Common myeloid progenitor, CD34-positive (primary cell): Measurements from ENCODE around the gene PLEKHA6.

Experiments
- CTCF ChIA-PET: fragments of 350-600 bp; sonication (Branson Sonifier 250); formaldehyde crosslinking; loops from one replicate; lab custom pipeline; 2021; ENCODE audit warnings: antibody characterized with exemption; lab: Charles Lee
- POLR2A ChIA-PET: fragments of 350-600 bp; sonication (Branson Sonifier 250); formaldehyde crosslinking; loops from one replicate; lab custom pipeline; 2021; ENCODE audit warnings: antibody characterized with exemption; lab: Charles Lee
- DNase-seq, 3 donors: peaks; one replicate each; pipeline versions ENCODE4 v3.0.0 to v3.0.0-alpha.2; 2013
- H3K27ac ChIP-seq, 2 experiments: 1 replicate in 1 of 2; 2 replicates in 1 of 2; pipeline ENCODE4 v1.7.0; 2013; ENCODE audit warnings: inconsistent platforms in 2 of 2, low read length in 2 of 2, mild to moderate bottlenecking in 2 of 2, low read depth in 1 of 2, moderate library complexity in 1 of 2; ENCODE audit not compliant: severe bottlenecking in 2 of 2, insufficient read depth in 1 of 2, poor library complexity in 1 of 2
- H3K27me3 ChIP-seq, 5 experiments: replicated peaks in 2 of 5; 1 replicate in 3 of 5; 2 replicates in 2 of 5; pipeline versions ENCODE4 v1.6.1 to v1.7.0; 2013; ENCODE audit warnings: low read length in 4 of 5, mild to moderate bottlenecking in 2 of 5, moderate library complexity in 2 of 5, inconsistent platforms in 1 of 5; ENCODE audit not compliant: insufficient read depth in 5 of 5, control insufficient read depth in 4 of 5
- H3K36me3 ChIP-seq, 4 experiments: 1 replicate in 2 of 4; 2 replicates in 2 of 4; pipeline versions ENCODE4 v1.6.1 to v1.7.0; 2013; ENCODE audit warnings: low read length in 3 of 4, control low read depth in 1 of 4, mild to moderate bottlenecking in 1 of 4; ENCODE audit not compliant: control insufficient read depth in 4 of 4, insufficient read depth in 4 of 4
- H3K4me1 ChIP-seq, 4 experiments: 1 replicate in 3 of 4; 2 replicates in 1 of 4; pipeline versions ENCODE4 v1.6.1 to v1.7.1; 2013; ENCODE audit warnings: low read length in 3 of 4, mild to moderate bottlenecking in 3 of 4, control low read depth in 1 of 4, inconsistent platforms in 1 of 4, moderate library complexity in 1 of 4; ENCODE audit not compliant: control insufficient read depth in 4 of 4, insufficient read depth in 4 of 4; ENCODE audit errors: control extremely low read depth in 1 of 4
- H3K4me3 ChIP-seq, 7 experiments: 1 replicate in 4 of 7; 2 replicates in 3 of 7; pipeline versions ENCODE4 v1.5.1 to v1.7.0; 2013; ENCODE audit warnings: mild to moderate bottlenecking in 7 of 7, low read length in 6 of 7, moderate library complexity in 6 of 7, inconsistent platforms in 2 of 7, low read depth in 2 of 7, control low read depth in 1 of 7; ENCODE audit not compliant: insufficient read depth in 4 of 7, control insufficient read depth in 1 of 7; ENCODE audit errors: extremely low read depth in 1 of 7
- H3K9me3 ChIP-seq, 5 experiments: 1 replicate in 4 of 5; 2 replicates in 1 of 5; pipeline versions ENCODE4 v1.6.1 to v1.7.1; 2013; ENCODE audit warnings: low read length in 4 of 5, mild to moderate bottlenecking in 2 of 5, inconsistent platforms in 1 of 5, low read depth in 1 of 5, moderate library complexity in 1 of 5; ENCODE audit not compliant: control insufficient read depth in 4 of 5, insufficient read depth in 2 of 5; ENCODE audit errors: control extremely low read depth in 1 of 5
- WGBS: methylation state at CpG from one replicate; pipeline ENCODE4 v1.1.5; 2013; ENCODE audit not compliant: insufficient coverage; 5-methylcytosine and 5-hydroxymethylcytosine counted together

PLEKHA6 gene

DNA sequence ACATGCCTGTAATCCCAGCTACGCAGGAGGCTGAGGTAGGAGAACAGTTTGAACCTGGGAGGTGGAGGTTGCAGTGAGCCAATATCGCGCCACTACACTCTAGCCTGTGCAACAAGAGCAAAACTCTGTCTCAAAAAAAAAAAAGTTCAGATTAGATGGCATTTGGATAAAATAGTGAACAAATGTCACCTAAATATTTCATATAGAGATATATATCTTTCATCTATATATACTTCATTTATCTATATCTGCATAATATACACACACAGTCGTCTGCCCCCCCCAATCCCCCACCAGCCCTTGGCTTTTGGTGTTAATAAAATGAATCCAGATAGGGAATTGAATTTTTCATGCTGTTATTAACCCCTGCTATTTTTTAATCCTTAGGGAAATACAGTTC, 46.9 kb upstream of the PLEKHA6 start:
- H3K27ac ChIP-seq = peak overlapping the region; percentile 25 to 100
- WGBS = no CpG with 5 or more reads among the region's 4 CpGs
- H3K4me1 ChIP-seq = peaks cover 22 to 43% (median 29%) of the 10 kb centered on the region in 4 experiments
- H3K9me3 ChIP-seq = no peaks in the 10 kb centered on the region
- POLR2A ChIA-PET = no interaction called here
- DNase-seq = no peak
- no peaks in the 10 kb centered on the region for H3K27me3 ChIP-seq
- CTCF ChIA-PET = interaction anchor here (1.7 to 4.9 kb wide), 2 partner anchors 8 to 25 kb away, joined by 6 to 40 read pairs; no protein-coding TSS in a partner anchor
- H3K36me3 ChIP-seq = peaks cover 2 to 56% (median 36%) of the 10 kb centered on the region in 4 experiments
- peak overlapping the region in 6 of 7 experiments; percentile 19 to 100 (median 96) for H3K4me3 ChIP-seq

DNA sequence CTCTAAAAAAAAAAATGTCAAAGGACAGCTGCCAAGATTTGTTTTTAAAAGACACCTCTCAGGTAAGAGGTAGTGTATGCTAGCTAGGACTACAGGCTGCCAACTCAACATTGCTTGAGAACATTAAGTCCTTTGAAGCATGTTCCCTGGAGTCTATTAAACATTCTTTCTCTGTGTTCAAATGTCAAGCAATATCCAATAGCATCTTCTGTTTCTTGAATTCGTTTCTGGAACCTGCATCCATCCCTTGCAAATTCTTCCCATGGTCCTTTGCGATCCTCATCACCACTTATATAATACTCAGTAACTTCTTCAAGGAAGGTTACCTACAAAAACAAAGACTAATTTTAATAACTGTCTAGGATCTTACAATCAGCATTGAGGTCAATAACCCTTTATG, 46.3 kb upstream of the PLEKHA6 start:
- Histone ChIP-seq H3K27ac (peak overlapping the region in 1 of 2 experiments; percentile 11), H3K9me3 (no peaks in the 10 kb centered on the region), H3K4me3 (peak overlapping the region in 3 of 7 experiments; percentile 11 to 99 (median 20)), H3K27me3 (no peaks in the 10 kb centered on the region), H3K36me3 (peaks cover 2 to 59% (median 37%) of the 10 kb centered on the region in 4 experiments), H3K4me1 (peaks cover 22 to 43% (median 29%) of the 10 kb centered on the region in 4 experiments)
- DNase-seq = no peak
- ChIA-PET POLR2A (no interaction called here), CTCF (interaction anchor here (1.7 kb wide), 1 partner anchor 26 kb away, joined by 6 read pairs; no protein-coding TSS in a partner anchor)
- WGBS = 83% methylated on average over 1 of the region's 2 CpGs

DNA sequence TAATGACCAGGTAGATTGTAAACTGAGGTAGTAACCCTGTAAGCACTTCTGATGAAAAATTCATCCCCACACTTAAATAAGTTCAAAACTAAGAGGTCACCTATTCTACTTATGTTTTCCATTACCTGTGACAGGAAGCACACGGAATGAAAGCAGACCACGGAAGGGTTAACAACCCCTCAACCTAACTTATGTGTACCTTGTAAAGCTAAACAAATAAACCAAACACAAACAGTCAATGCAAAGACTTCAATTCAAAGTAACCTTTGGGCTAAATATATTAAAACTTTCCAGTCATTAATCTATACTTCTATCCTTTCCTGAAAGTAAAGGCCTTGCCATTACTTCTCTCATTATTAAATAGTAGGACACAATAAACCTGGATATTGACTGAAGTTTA, 44.9 kb upstream of the PLEKHA6 start:
- H3K27me3 ChIP-seq = no peaks in the 10 kb centered on the region
- no peak overlapping the region for H3K4me3 ChIP-seq
- no peaks in the 10 kb centered on the region for H3K9me3 ChIP-seq
- H3K36me3 ChIP-seq = peaks cover 2 to 63% (median 46%) of the 10 kb centered on the region in 4 experiments
- H3K27ac ChIP-seq = peak overlapping the region in 1 of 2 experiments; percentile 27
- CTCF ChIA-PET = no interaction called here
- POLR2A ChIA-PET = no interaction called here
- H3K4me1 ChIP-seq = peaks cover 16 to 35% (median 23%) of the 10 kb centered on the region in 4 experiments
- WGBS = 88% methylated on average over 2 of the region's 2 CpGs
- no peak for DNase-seq

DNA sequence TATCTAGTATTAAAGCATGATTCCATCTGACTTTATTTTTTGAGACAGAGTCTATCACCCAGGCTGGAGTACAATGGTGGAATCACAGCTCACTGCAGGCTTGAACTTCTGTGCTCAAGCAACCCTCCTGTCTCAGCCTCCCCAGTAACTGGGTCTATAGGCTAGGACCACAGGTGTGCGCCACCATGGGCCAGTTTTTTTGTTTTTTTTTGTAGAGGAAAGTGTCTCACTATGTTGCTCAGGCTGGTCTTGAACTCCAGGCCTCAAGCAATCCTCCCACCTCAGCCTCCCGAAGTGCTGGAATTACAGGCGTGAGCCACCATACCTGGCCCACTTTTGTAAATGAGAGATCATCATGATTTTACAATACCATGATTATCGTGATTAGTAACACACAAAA, 42.7 kb upstream of the PLEKHA6 start:
- CTCF ChIA-PET = interaction anchor here (1.2 kb wide), 1 partner anchor 9 kb away, joined by 3 read pairs; no protein-coding TSS in a partner anchor

DNA sequence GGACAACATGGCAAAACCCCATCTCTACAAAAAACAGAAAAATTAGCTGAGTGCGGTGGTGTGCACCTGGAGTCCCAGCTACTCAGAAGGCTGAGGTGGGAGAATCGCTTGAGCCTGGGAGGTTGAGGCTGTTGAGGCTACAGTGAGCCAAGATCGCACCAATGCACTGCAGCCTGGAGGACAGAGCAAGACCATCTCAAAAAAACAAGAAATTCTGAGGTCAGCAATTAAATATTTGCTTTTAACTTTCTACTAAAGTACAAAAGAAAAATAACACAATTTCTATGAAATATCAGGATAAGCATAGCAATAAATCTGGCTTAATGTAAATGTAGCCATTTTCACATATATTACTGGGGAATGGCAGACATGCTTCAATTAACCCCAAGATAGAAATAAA, 42.0 kb upstream of the PLEKHA6 start:
- ChIA-PET CTCF (interaction anchor here (1.2 to 1.5 kb wide), 2 partner anchors 9 to 19 kb away, joined by 3 read pairs; no protein-coding TSS in a partner anchor), POLR2A (no interaction called here)
- DNase-seq = no peak
- H3K4me3 ChIP-seq = no peak overlapping the region
- WGBS = 100% methylated on average over 2 of the region's 3 CpGs
- H3K27me3 ChIP-seq = no peaks in the 10 kb centered on the region
- H3K36me3 ChIP-seq = peaks cover 4 to 67% (median 45%) of the 10 kb centered on the region in 4 experiments
- H3K27ac ChIP-seq = no peak overlapping the region
- no peaks in the 10 kb centered on the region for H3K9me3 ChIP-seq
- peaks cover 3 to 12% (median 8%) of the 10 kb centered on the region in 4 experiments for H3K4me1 ChIP-seq

More for the DNA sequence above, 42.7 kb upstream of the PLEKHA6 start:
- Histone ChIP-seq H3K27me3 (no peaks in the 10 kb centered on the region), H3K9me3 (no peaks in the 10 kb centered on the region), H3K4me3 (no peak overlapping the region), H3K36me3 (peaks cover 4 to 68% (median 46%) of the 10 kb centered on the region in 4 experiments), H3K4me1 (peaks cover 5 to 17% (median 13%) of the 10 kb centered on the region in 4 experiments), H3K27ac (no peak overlapping the region)
- DNase-seq = no peak
- POLR2A ChIA-PET = interaction anchor here (0.6 kb wide), 1 partner anchor 130 kb away, joined by 3 read pairs; no protein-coding TSS in a partner anchor
- 100% methylated on average over 1 of the region's 4 CpGs for WGBS

DNA sequence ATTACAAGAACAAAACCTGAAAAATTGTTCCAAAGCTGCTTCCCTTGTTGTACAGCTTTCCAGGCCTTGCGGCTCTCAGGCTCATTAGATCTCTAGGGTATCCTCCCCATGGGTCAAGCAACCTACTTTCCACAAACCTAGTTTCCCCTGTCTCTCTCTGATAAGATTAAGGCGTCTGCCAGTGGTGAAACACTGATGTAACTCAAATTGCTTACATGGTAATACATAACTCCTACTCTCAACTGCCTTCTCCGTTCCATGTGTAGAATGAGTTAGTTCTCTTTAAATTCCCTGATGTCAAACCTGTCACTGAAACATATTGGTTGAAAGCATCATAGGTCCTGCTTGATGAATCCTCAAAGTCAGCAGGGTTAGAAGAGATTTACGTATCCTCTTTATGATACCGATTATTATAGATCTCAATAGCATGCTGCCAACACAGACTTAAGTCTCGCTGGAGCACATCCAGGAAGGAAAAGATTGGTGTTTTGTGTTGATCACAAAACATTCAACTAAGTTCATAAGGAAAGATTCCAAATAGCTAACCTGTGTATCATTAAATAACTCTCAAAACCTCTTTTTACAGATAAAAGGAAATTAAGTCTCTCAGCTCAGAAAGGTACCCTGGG, 41.3 kb upstream of the PLEKHA6 start:
- POLR2A ChIA-PET = no interaction called here
- Histone ChIP-seq H3K4me1 (peaks cover 0 to 5% (median 3%) of the 10 kb centered on the region in 4 experiments), H3K27me3 (no peaks in the 10 kb centered on the region), H3K4me3 (no peak overlapping the region), H3K9me3 (no peaks in the 10 kb centered on the region), H3K27ac (no peak overlapping the region), H3K36me3 (peaks cover 4 to 64% (median 41%) of the 10 kb centered on the region in 4 experiments)
- 67% methylated on average over 3 of the region's 6 CpGs for WGBS
- CTCF ChIA-PET = interaction anchor here (1.2 to 1.5 kb wide), 2 partner anchors 10 to 18 kb away, joined by 3 read pairs; no protein-coding TSS in a partner anchor
- DNase-seq = no peak
